ENCODE data around the gene ZSWIM6. TPM values are rescaled to one million over a fixed set of nuclear protein-coding genes. Genes with fewer than 3 reads are reported as not detected.

The ZSWIM6 gene
- total RNA-seq, 1 experiment from 2014 or later = 1.8 TPM

- in situ Hi-C loops (cut with HindIII; ENCODE audit: low pct_unique_long_range_greater_than_20kb, low sequenced_read_pairs) = no loop called here
- DNase-seq (ENCODE audit: low read depth) = no peak
These were observed 17.9 kb downstream of the ZSWIM6 start for GRCh38 chr5:61349935-61350334.

- no peak for DNase-seq (ENCODE audit: low read depth)
- in situ Hi-C loops (cut with HindIII; ENCODE audit: low pct_unique_long_range_greater_than_20kb, low sequenced_read_pairs) = no loop called here
These were observed 18.5 kb downstream of the ZSWIM6 start for GRCh38 chr5:61350535-61350934.

- DNase-seq (ENCODE audit: low read depth) = no peak
- in situ Hi-C loops (cut with HindIII; ENCODE audit: low pct_unique_long_range_greater_than_20kb, low sequenced_read_pairs) = no loop called here
These were observed 19.7 kb downstream of the ZSWIM6 start for GRCh38 chr5:61351733-61352132.

- in situ Hi-C loops (cut with HindIII; ENCODE audit: low pct_unique_long_range_greater_than_20kb, low sequenced_read_pairs) = no loop called here
- no peak for DNase-seq (ENCODE audit: low read depth)
These were observed 20.1 kb downstream of the ZSWIM6 start for GRCh38 chr5:61352180-61352579.

GRCh38 chr5:61352612-61353156 is 20.6 kb downstream of the ZSWIM6 start:
- in situ Hi-C loops (cut with HindIII; ENCODE audit: low pct_unique_long_range_greater_than_20kb, low sequenced_read_pairs) = no loop called here
- DNase-seq (ENCODE audit: low read depth) = no peak

- in situ Hi-C loops (cut with HindIII; ENCODE audit: low pct_unique_long_range_greater_than_20kb, low sequenced_read_pairs) = no loop called here
- no peak for DNase-seq (ENCODE audit: low read depth)
These were observed 21.2 kb downstream of the ZSWIM6 start for GRCh38 chr5:61353293-61353692.

GRCh38 chr5:61354199-61354598 is 22.1 kb downstream of the ZSWIM6 start:
- in situ Hi-C loops (cut with HindIII; ENCODE audit: low pct_unique_long_range_greater_than_20kb, low sequenced_read_pairs) = no loop called here
- no peak for DNase-seq (ENCODE audit: low read depth)

GRCh38 chr5:61357745-61358144 is 25.7 kb downstream of the ZSWIM6 start:
- no peak for DNase-seq (ENCODE audit: low read depth)
- in situ Hi-C loops (cut with HindIII; ENCODE audit: low pct_unique_long_range_greater_than_20kb, low sequenced_read_pairs) = no loop called here

GRCh38 chr5:61362796-61363368 is 30.8 kb downstream of the ZSWIM6 start:
- DNase-seq (ENCODE audit: low read depth) = no peak
- in situ Hi-C loops (cut with HindIII; ENCODE audit: low pct_unique_long_range_greater_than_20kb, low sequenced_read_pairs) = no loop called here

GRCh38 chr5:61363401-61364114 is 31.5 kb downstream of the ZSWIM6 start:
- in situ Hi-C loops (cut with HindIII; ENCODE audit: low pct_unique_long_range_greater_than_20kb, low sequenced_read_pairs) = no loop called here
- DNase-seq (ENCODE audit: low read depth) = no peak

GRCh38 chr5:61366497-61367240 is 34.6 kb downstream of the ZSWIM6 start:
- DNase-seq (ENCODE audit: low read depth) = no peak
- in situ Hi-C loops (cut with HindIII; ENCODE audit: low pct_unique_long_range_greater_than_20kb, low sequenced_read_pairs) = no loop called here

GRCh38 chr5:61370506-61370905 is 38.4 kb downstream of the ZSWIM6 start:
- in situ Hi-C loops (cut with HindIII; ENCODE audit: low pct_unique_long_range_greater_than_20kb, low sequenced_read_pairs) = no loop called here
- no peak for DNase-seq (ENCODE audit: low read depth)

- in situ Hi-C loops (cut with HindIII; ENCODE audit: low pct_unique_long_range_greater_than_20kb, low sequenced_read_pairs) = no loop called here
- no peak for DNase-seq (ENCODE audit: low read depth)
These were observed 39.4 kb downstream of the ZSWIM6 start for GRCh38 chr5:61371474-61371873.

- DNase-seq (ENCODE audit: low read depth) = no peak
- in situ Hi-C loops (cut with HindIII; ENCODE audit: low pct_unique_long_range_greater_than_20kb, low sequenced_read_pairs) = no loop called here
These were observed 47.6 kb downstream of the ZSWIM6 start for GRCh38 chr5:61379677-61380076.

- in situ Hi-C loops (cut with HindIII; ENCODE audit: low pct_unique_long_range_greater_than_20kb, low sequenced_read_pairs) = no loop called here
- DNase-seq (ENCODE audit: low read depth) = no peak
These were observed 49.9 kb downstream of the ZSWIM6 start for GRCh38 chr5:61381968-61382367.

GRCh38 chr5:61385627-61386026 is 53.6 kb downstream of the ZSWIM6 start:
- DNase-seq (ENCODE audit: low read depth) = no peak
- in situ Hi-C loops (cut with HindIII; ENCODE audit: low pct_unique_long_range_greater_than_20kb, low sequenced_read_pairs) = no loop called here

- DNase-seq (ENCODE audit: low read depth) = no peak
- in situ Hi-C loops (cut with HindIII; ENCODE audit: low pct_unique_long_range_greater_than_20kb, low sequenced_read_pairs) = no loop called here
These were observed 54.2 kb downstream of the ZSWIM6 start for GRCh38 chr5:61386045-61386800.

- no peak for DNase-seq (ENCODE audit: low read depth)
- in situ Hi-C loops (cut with HindIII; ENCODE audit: low pct_unique_long_range_greater_than_20kb, low sequenced_read_pairs) = no loop called here
These were observed 57.6 kb downstream of the ZSWIM6 start for GRCh38 chr5:61389609-61390008.
